Measurements from ENCODE around the gene INSR.

INSR gene

DNA sequence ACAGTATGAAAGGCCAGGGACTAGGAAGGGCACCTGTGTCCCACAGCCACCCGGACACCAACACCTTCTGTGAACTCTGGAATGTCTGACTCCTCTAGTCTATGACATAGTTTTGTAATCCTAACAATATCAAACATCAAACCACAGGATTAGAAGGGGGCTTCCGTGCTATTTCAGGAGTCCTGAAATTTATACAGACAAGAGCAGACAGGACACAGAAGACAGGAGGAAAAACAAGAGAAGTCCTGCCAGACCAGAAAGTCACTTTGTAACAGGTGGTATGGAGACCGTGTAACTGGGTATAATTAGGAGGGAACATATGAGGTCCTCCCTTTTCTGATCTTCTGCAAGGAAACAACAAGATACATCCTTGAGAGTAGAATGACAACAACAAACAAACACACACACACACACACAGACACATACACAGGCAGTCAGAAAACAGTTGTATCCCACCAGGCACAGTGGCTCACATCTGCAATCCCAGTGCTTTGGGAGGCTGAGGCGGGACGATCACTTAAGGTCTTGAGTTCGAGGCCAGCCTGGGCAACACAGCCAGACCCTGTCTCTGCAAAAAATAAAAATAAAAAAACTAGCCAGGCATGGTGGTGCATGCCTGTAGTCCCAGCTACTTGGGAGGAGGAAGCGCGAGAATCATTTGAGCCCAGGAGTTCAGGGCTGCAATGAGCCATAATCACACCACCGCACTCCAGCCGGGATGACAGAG, 13.1 kb downstream of the INSR start:
- Histone ChIP-seq H3K36me3 (no peaks in the 10 kb centered on the region), H3K9me3 (no peaks in the 10 kb centered on the region), H3K4me1 (no peaks in the 10 kb centered on the region), H3K27me3 (no peaks in the 10 kb centered on the region), H3K4me3 (ENCODE audit: low read depth, low read length) (no peak overlapping the region)
- TF ChIP-seq, protein P1, sequence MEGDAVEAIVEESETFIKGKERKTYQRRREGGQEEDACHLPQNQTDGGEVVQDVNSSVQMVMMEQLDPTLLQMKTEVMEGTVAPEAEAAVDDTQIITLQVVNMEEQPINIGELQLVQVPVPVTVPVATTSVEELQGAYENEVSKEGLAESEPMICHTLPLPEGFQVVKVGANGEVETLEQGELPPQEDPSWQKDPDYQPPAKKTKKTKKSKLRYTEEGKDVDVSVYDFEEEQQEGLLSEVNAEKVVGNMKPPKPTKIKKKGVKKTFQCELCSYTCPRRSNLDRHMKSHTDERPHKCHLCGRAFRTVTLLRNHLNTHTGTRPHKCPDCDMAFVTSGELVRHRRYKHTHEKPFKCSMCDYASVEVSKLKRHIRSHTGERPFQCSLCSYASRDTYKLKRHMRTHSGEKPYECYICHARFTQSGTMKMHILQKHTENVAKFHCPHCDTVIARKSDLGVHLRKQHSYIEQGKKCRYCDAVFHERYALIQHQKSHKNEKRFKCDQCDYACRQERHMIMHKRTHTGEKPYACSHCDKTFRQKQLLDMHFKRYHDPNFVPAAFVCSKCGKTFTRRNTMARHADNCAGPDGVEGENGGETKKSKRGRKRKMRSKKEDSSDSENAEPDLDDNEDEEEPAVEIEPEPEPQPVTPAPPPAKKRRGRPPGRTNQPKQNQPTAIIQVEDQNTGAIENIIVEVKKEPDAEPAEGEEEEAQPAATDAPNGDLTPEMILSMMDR (IDR thresholded peaks at IDR 0.05; ENCODE audit: low read depth, low read length), result no peak
- no peak for DNase-seq

DNA sequence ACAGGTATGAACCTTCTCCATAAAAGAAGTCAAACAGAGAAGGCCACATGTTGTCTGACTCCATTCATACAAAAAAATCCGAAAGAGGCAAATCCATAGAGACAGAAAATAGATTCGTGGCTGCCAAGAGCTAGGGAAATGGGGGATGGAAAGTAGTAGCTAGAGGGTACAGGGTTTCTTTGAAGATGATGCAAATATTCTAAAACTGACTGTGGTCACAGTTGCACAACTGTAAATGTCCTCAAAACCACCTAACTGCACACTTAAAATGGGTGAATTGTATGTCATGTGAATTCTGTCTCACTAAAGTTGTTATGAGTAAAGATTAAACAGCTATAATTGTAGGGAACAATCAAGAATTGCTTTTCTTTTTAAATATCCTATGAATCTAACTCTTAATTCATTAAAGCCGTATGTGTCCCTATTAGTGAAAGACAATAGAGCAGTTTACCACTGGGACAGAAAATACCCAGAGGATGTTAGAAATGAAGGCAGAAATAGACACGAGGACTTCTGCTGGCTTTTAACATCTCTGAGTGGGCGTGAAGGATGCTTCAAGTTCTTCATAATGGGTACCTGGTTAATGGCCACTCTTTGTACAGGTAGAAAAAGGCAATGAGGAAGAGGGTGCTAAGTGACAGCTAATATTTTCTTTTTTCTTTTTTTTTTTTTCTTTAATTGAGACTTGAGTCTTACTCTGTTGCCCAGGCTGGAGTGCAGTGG, 21.2 kb downstream of the INSR start:
- no peaks in the 10 kb centered on the region for H3K27me3 ChIP-seq

DNA sequence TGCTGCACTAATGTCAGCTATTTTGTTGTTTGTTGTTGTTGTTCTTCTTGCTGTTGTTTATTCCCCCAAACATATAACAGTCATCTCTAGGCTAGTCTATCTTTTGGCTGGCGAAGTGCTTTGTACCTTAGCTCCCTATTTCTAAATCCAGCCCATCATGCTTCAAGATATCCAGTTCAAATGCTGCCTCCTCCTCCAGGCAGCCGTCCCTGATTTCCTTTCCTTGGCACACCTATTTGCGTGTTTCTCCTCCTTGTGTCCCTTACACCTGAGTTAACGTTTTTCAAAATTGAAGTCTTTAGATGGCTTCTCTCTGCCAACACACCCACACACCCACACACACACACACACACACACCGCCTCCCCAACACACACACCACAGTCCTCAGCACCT, 25.5 kb downstream of the INSR start:
- TF ChIP-seq, protein P1 (IDR thresholded peaks at IDR 0.05; ENCODE audit: low read depth, low read length), result no peak
- H3K9me3 ChIP-seq, result no peaks in the 10 kb centered on the region
- peaks cover 6% of the 10 kb centered on the region for H3K36me3 ChIP-seq
- H3K27me3 ChIP-seq, result no peaks in the 10 kb centered on the region
- no peaks in the 10 kb centered on the region for H3K4me1 ChIP-seq
- no peak overlapping the region for H3K4me3 ChIP-seq (ENCODE audit: low read depth, low read length)
- DNase-seq, result no peak

More for the DNA sequence above, 21.2 kb downstream of the INSR start:
- Histone ChIP-seq H3K9me3 (no peaks in the 10 kb centered on the region), H3K4me1 (no peaks in the 10 kb centered on the region), H3K36me3 (no peaks in the 10 kb centered on the region), H3K4me3 (ENCODE audit: low read depth, low read length) (no peak overlapping the region)
- TF ChIP-seq, protein P1 (IDR thresholded peaks at IDR 0.05; ENCODE audit: low read depth, low read length), result no peak
- no peak for DNase-seq

DNA sequence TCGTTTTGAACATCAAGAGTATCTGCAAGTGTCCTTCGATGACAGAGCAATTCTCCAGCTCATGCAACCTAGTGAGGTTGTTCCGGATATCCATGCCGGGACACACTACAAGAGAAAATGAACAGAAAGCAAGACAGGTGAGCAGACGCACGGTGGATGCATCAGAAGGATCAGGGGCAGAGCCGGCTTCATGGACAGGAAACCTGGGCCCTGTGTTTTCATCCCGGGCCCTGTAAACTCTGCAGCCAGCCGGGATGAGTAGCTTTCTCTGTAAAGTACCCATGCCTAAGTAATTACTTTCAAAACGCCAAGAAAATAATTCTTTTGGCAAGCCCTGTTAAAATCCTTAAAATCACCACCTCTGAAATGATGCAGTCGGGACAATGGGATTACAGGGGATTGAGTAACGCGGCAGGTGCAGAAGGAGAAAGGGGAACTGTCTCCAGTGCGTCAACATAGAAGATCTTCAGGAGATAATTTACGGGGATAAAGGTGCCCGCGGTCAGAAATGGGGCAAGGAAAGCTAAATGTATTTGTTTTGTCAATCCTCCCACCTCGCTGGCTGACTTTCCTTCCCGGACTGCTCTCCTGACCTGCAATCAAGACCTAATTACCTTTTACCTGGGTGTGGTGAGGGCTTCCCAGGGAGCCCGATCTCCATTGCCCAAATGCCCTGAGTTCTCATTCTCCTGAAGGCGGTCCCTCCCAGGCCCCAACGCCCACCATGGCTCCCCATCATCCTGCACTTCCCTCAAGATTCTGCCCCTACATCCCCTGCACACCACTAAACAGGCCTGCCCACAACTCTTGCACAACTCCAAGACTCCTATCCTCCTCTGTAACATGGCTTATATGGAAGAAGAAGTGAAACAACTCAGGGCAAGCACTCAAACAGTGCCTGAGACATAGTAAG, 26.2 kb downstream of the INSR start:
- no peak for DNase-seq
- Histone ChIP-seq H3K4me1 (no peaks in the 10 kb centered on the region), H3K9me3 (no peaks in the 10 kb centered on the region), H3K4me3 (ENCODE audit: low read depth, low read length) (no peak overlapping the region), H3K27me3 (no peaks in the 10 kb centered on the region), H3K36me3 (peaks cover 6% of the 10 kb centered on the region)
- TF ChIP-seq, protein P1 (IDR thresholded peaks at IDR 0.05; ENCODE audit: low read depth, low read length), result no peak

DNA sequence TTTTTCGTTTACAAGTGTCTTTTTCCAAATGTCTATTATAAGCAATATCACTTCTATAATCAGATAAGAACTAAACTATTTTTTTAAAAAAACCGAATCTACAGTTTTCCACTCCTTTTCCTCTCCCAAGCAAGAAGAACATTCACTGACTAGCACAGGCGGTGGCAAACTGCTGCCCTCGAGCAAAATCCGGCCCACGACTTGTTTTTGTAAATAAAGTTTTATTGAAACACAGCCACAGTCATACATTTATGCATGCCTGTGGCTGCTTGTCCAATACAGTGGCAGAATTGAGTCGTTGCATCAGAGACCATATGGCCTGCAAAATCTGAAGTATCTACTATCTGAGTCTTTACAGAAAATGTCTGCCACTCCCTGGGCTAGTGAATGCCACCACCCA, 27.4 kb downstream of the INSR start:
- H3K4me1 ChIP-seq, result no peaks in the 10 kb centered on the region
- no peak overlapping the region for H3K4me3 ChIP-seq (ENCODE audit: low read depth, low read length)
- no peak for DNase-seq
- no peaks in the 10 kb centered on the region for H3K9me3 ChIP-seq
- H3K27me3 ChIP-seq, result no peaks in the 10 kb centered on the region
- peaks cover 6% of the 10 kb centered on the region for H3K36me3 ChIP-seq
- TF ChIP-seq, protein P1 (IDR thresholded peaks at IDR 0.05; ENCODE audit: low read depth, low read length), result no peak

Measured in BE2C (cell line).